Heart left ventricle (tissue), 16 donors: ENCODE measurements around the gene FAM131C. TPM values are rescaled to one million over a fixed set of nuclear protein-coding genes. Genes with fewer than 3 reads are reported as not detected.
"Not testable (repeated sequence)": the region's sequence is repeated elsewhere in the genome, so short reads cannot be mapped to it uniquely, and the experiment has no call there.

Experiments
- ATAC-seq, 4 donors: fragments of 200-7000 bp; cut with Tn5 transposase; one replicate each; pipeline ENCODE4 v1.9.1; 2020 to 2022; ENCODE audit warnings: moderate library complexity in 4 of 4, mild to moderate bottlenecking in 3 of 4, moderate number of reproducible peaks in 1 of 4
- DNase-seq, 5 donors: peaks; one replicate each; pipeline ENCODE4 v3.0.0-alpha.2; 2020
- H3K27ac ChIP-seq, 12 donors: fragments of 200-600 bp; sonication (generic) in 4 of 12; one replicate each; pipeline versions ENCODE4 v1.5.0 to v1.8.0; 2016 to 2022; ENCODE audit warnings: mild to moderate bottlenecking in 2 of 12
- H3K27me3 ChIP-seq, 9 donors: fragments of 200-600 bp; sonication (generic) in 2 of 9; one replicate each; pipeline versions ENCODE4 v1.5.1 to v1.8.0; 2016 to 2022; ENCODE audit warnings: mild to moderate bottlenecking in 3 of 9
- H3K36me3 ChIP-seq, 9 donors: fragments of 200-600 bp; sonication (generic) in 2 of 9; one replicate each; pipeline versions ENCODE4 v1.5.0 to v1.8.0; 2018 to 2022; ENCODE audit warnings: mild to moderate bottlenecking in 2 of 9
- H3K4me1 ChIP-seq, 12 donors: fragments of 200-600 bp; sonication (generic) in 4 of 12; one replicate each; pipeline versions ENCODE4 v1.5.0 to v1.8.0; 2016 to 2022; ENCODE audit warnings: mild to moderate bottlenecking in 3 of 12
- H3K4me3 ChIP-seq, 12 donors: fragments of 200-600 bp; sonication (generic) in 4 of 12; one replicate each; pipeline versions ENCODE4 v1.5.0 to v1.8.0; 2017 to 2022; ENCODE audit warnings: mild to moderate bottlenecking in 9 of 12, moderate library complexity in 4 of 12
- H3K9me3 ChIP-seq, 12 donors: fragments of 200-600 bp; sonication (generic) in 4 of 12; one replicate each; pipeline versions ENCODE4 v1.5.0 to v1.8.0; 2016 to 2022; ENCODE audit warnings: mild to moderate bottlenecking in 1 of 12
- CTCF ChIP-seq, 12 donors: fragments of 200-600 bp; sonication (generic) in 4 of 12; IDR thresholded peaks; one replicate each; pipeline versions ENCODE4 v1.5.0 to v1.8.0; 2018 to 2022; ENCODE audit warnings: antibody characterized with exemption in 12 of 12, mild to moderate bottlenecking in 5 of 12
- POLR2A ChIP-seq, 2 donors: fragments of 450-650 bp; IDR thresholded peaks; one replicate each; pipeline ENCODE4 v1.6.1; 2017; ENCODE audit warnings: antibody characterized with exemption in 2 of 2, mild to moderate bottlenecking in 2 of 2, moderate library complexity in 2 of 2
- WGBS, 4 donors: extraction: QIAGEN DNeasy Blood & Tissue Kit in 2 of 4; methylation state at CpG; one replicate each; pipeline versions ENCODE4 v1.1.5 to v1.1.7; 2013 to 2018; 5-methylcytosine and 5-hydroxymethylcytosine counted together
- intact Hi-C, 10 donors: fragments of 100-400 bp; cut with DNase I; formaldehyde crosslinking; loops; one replicate each; pipeline versions ENCODE4 v1.11.1 to v1.14.2; 2022
- polyA plus RNA-seq, 2 donors: library from polyadenylated mRNA; stranded (reverse); fragments of 200-250 nt; gene quantifications; one replicate each; pipeline ENCODE4 v1.2.3, GENCODE V29; 2013
- total RNA-seq, 9 donors: library from RNA; depleted of rRNA in 2 of 9; stranded (reverse); fragments of >200 nt in 2 of 9; fragmentation: NEBNext Ultra II Directional in 3 of 9; extraction: Animal tissue kit (Norgen Biotek cat#: 25700) in 3 of 9; gene quantifications; one replicate each; pipeline versions ENCODE4 v1.1.0 to v1.2.4, GENCODE V29; 2016 to 2023
- donor health status: ischemic (EF 13 %, LVEDD 7.1; RV severe dilation, severe dysfunction).
- donor health status: healthy with polysubstance abuse.
- donor health status: DM: no; HTN: yes; CAD: no.
- donor health status: DM: no; HTN: no; CAD: no.
- donor health status: ischemic (EF 25% LVEDD 6.9; RV normal size, moderate dysfunction).
- donor health status: ischemic (EF 25% LVEDD 5.7; RV mildly dilated, moderate dysfunction).
- donor health status: healthy.
- donor health status: DM: yes; HTN: yes; CAD: no.
- donor health status: ischemic (EF 35%, LVEDD 5.7; RV mildly dilated, moderate dysfunction).
- donor health status: nonischemic (EF 11% LVEDD 7.7; RV severe dilation, severe dysfunction).
- donor health status: DM: yes; HTN: yes; CAD: no.
- donor health status: PGD.
- donor health status: ischemic (EF 29% LVEDD 5.4; RV normal size, mild dysfunction).
- donor health status: nonischemic (EF 23%, LVEDD 6.1; RV moderate dilation, normal function).

FAM131C gene
- total and polyA plus RNA-seq, 11 donors = 1.1 to 17.8 (median 3.4) TPM

GRCh38 chr1:16023050-16023653 lies 50.3 kb downstream of the FAM131C start:
- no peak overlapping the region for H3K4me3 ChIP-seq
- ATAC-seq = no peak
- TF ChIP-seq POLR2A (IDR thresholded peaks at IDR 0.05) (no peak), CTCF (IDR thresholded peaks at IDR 0.05) (no peak)
- intact Hi-C loops = no loop called here
- no peak for DNase-seq
- no peaks in the 10 kb centered on the region for H3K36me3 ChIP-seq
- H3K4me1 ChIP-seq = peaks cover 0 to 44% (median 20%) of the 10 kb centered on the region in 12 donors
- H3K9me3 ChIP-seq = no peaks in the 10 kb centered on the region
- no peak overlapping the region for H3K27ac ChIP-seq
- H3K27me3 ChIP-seq = peaks cover 0 to 7% (median 0%) of the 10 kb centered on the region in 9 donors
- 42 to 73% (median 59%) methylated on average over 3 to 7 of the region's 7 CpGs for WGBS, 4 donors

DNA sequence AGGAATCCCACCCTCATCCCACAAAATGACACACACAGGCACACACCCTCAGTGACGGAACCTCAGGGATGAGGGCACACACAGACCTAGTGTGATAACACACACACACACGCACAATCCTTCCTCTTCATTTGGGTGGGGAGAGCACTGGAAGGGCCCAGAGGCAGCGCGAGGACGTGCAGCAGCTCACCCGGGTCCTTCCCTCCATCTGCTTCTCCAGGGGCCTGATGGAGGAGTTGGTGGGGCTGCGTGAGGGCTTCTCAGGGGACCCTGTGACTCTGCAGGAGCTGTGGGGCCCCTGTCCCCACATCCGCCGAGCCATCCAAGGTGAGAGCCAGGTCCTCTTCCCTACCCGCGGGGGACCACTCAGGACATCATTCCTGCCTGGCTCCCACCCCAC lies 51.1 kb downstream of the FAM131C start:
- DNase-seq (no peak), ATAC-seq (no peak)
- intact Hi-C loops = no loop called here
- TF ChIP-seq POLR2A (IDR thresholded peaks at IDR 0.05) (no peak), CTCF (IDR thresholded peaks at IDR 0.05) (no peak)
- Histone ChIP-seq H3K27ac (peak overlapping the region in 3 of 12 donors; percentile 39 to 99 (median 98)), H3K9me3 (no peaks in the 10 kb centered on the region), H3K27me3 (peaks cover 0 to 7% (median 0%) of the 10 kb centered on the region in 9 donors), H3K4me3 (no peak overlapping the region), H3K36me3 (no peaks in the 10 kb centered on the region), H3K4me1 (peaks cover 0 to 52% (median 23%) of the 10 kb centered on the region in 12 donors)
- WGBS, 4 donors = 62 to 80% (median 73%) methylated on average over 6 to 11 of the region's 11 CpGs

GRCh38 chr1:16021681-16022080 lies 51.8 kb downstream of the FAM131C start, which contains the start of gene CLCNKA:
Gene CLCNKA (plus strand): TSS chr1:16022036. CDS start chr1:16022620, 584 bp downstream.
- ATAC-seq (no peak), DNase-seq (peak in 1 of 5 donors; percentile 36)
- no peak for TF ChIP-seq CTCF (IDR thresholded peaks at IDR 0.05)
- no peak for TF ChIP-seq POLR2A (IDR thresholded peaks at IDR 0.05)
- no peak within 1 kb of the TSS for H3K4me3 ChIP-seq
- peaks cover 0 to 47% (median 19%) of the 10 kb centered on the region in 12 donors for H3K4me1 ChIP-seq
- WGBS, 4 donors = 38 to 61% (median 42%) methylated on average over 6 of the region's 6 CpGs
- peak within 1 kb of the TSS in 8 of 12 donors; percentile 48 to 99 (median 97) for H3K27ac ChIP-seq
- intact Hi-C loops = no loop called here
- H3K36me3 ChIP-seq = no peaks in the 10 kb centered on the region
- H3K9me3 ChIP-seq = no peaks in the 10 kb centered on the region
- no peaks in the 10 kb centered on the region for H3K27me3 ChIP-seq

DNA sequence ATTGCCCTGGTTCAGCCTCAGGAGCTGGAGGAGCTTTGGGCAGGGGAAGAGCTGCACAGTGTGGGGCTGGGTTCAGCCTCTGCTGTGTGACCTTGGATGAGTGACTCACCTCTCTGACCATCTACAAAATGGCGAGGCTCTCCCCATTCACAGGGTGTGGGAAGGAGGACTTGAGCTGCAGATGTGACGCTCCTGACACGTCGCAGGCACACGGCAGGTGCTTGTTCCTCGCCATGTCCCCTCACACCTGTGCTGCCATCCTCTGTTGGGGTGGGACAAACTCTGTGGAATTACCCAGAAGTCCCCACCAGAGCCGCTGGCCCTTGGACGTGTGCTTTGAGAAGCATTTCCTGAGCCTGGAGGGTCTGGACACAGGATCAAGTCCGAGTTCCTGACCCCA lies 52.6 kb downstream of the FAM131C start:
- ATAC-seq, H3K4me3 ChIP-seq, intact Hi-C loops, H3K9me3 ChIP-seq, DNase-seq, H3K27me3 ChIP-seq, H3K36me3 ChIP-seq: not testable (repeated sequence)
- 82 to 86% (median 83%) methylated on average over 8 to 9 of the region's 9 CpGs; no CpG with 5 or more reads in 1 of the 4 donors for WGBS, 4 donors
- Histone ChIP-seq H3K4me1 (peaks cover 0 to 45% (median 18%) of the 10 kb centered on the region in 12 donors), H3K27ac (peak overlapping the region in 10 of 12 donors; percentile 65 to 99 (median 97))
